IPS-20b (cell line): ENCODE results near the gene VPS8.
A peak's percentile ranks its signal among the peaks of the same experiment; 100 is the strongest.

ENCODE experiments used
- H3K27ac ChIP-seq: one replicate; pipeline ENCODE4 v1.5.1; 2013; ENCODE audit warnings: low read length
- H3K27me3 ChIP-seq: 2 replicates; pipeline ENCODE4 v1.6.1; 2013; ENCODE audit warnings: mild to moderate bottlenecking, low read length, inconsistent platforms; ENCODE audit not compliant: insufficient read depth
- H3K36me3 ChIP-seq: 2 replicates; pipeline ENCODE4 v1.6.1; 2013; ENCODE audit warnings: low read depth, mild to moderate bottlenecking, inconsistent platforms, low read length, moderate library complexity; ENCODE audit not compliant: insufficient read depth
- H3K4me1 ChIP-seq: 2 replicates; pipeline ENCODE4 v1.6.1; 2013; ENCODE audit warnings: mild to moderate bottlenecking, control low read depth, inconsistent platforms, low read length, moderate library complexity; ENCODE audit not compliant: insufficient read depth
- H3K4me3 ChIP-seq: 2 replicates; pipeline ENCODE4 v1.5.1; 2013; ENCODE audit warnings: mild to moderate bottlenecking, low read length, inconsistent platforms
- H3K9ac ChIP-seq: 2 replicates; pipeline ENCODE4 v1.6.1; 2013; ENCODE audit warnings: low read depth, mild to moderate bottlenecking, inconsistent platforms, low read length, moderate library complexity
- H3K9me3 ChIP-seq: 2 replicates; pipeline ENCODE4 v1.6.1; 2013; ENCODE audit warnings: mild to moderate bottlenecking, low read depth, low read length, inconsistent platforms; ENCODE audit not compliant: insufficient read depth

VPS8 gene

GRCh38 chr3:184805351-184806038 is 6.5 kb upstream of the VPS8 start:
- no peaks in the 10 kb centered on the region for H3K9me3 ChIP-seq
- 0 out of 2 replicates have a peak, but pooled peaks cover 8% of the 10 kb centered on the region for H3K27me3 ChIP-seq
- no peaks in the 10 kb centered on the region for H3K36me3 ChIP-seq
- H3K9ac ChIP-seq = no peak overlapping the region
- no peak overlapping the region for H3K27ac ChIP-seq
- no peaks in the 10 kb centered on the region for H3K4me1 ChIP-seq
- H3K4me3 ChIP-seq = no peak overlapping the region

DNA sequence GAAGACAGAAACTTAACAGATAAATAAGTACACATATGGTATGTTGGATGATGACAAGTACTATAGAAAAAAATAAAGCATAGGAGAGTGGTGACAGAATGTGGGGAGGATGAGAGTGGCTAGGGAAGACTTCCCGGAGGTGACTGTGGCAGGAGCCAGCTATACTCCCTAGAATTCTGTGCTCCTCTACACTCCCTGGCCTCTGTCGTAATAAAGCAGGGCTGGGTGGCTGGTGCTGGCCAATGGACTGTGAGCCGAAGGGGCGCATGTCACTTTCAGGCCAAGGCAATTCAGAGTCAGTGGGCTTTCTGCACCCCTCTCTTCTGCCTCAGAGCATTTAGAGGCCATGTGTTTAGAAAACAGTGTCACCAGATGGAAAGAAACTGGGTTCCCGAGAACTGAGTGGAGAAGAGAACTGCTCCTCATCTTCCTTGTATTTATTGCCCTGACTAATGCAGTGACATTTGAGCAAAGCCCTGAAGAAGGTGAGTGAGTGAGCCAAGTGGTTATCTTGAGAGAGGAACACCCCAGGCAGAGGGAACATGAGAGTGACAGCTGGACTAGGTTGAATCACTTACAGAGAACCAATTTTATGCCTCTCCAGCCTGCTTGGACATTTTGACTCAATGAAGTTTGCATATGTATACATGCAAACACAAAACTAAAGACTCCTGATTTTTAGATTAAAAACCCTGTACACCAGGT is 5.2 kb upstream of the VPS8 start:
- Histone ChIP-seq H3K4me1 (peaks cover 4% of the 10 kb centered on the region; the same call in 1 of the 2 replicates), H3K36me3 (no peaks in the 10 kb centered on the region), H3K9me3 (no peaks in the 10 kb centered on the region), H3K27ac (no peak overlapping the region), H3K4me3 (no peak overlapping the region), H3K9ac (no peak overlapping the region), H3K27me3 (0 out of 2 replicates have a peak, but pooled peaks cover 8% of the 10 kb centered on the region)

GRCh38 chr3:184807549-184807948 is 4.4 kb upstream of the VPS8 start:
- H3K4me1 ChIP-seq = peaks cover 4% of the 10 kb centered on the region; the same call in 1 of the 2 replicates
- H3K27ac ChIP-seq = no peak overlapping the region
- H3K36me3 ChIP-seq = no peaks in the 10 kb centered on the region
- H3K9ac ChIP-seq = no peak overlapping the region
- H3K9me3 ChIP-seq = no peaks in the 10 kb centered on the region
- H3K27me3 ChIP-seq = peaks cover 9% of the 10 kb centered on the region; the same call in 1 of the 2 replicates
- no peak overlapping the region for H3K4me3 ChIP-seq

DNA sequence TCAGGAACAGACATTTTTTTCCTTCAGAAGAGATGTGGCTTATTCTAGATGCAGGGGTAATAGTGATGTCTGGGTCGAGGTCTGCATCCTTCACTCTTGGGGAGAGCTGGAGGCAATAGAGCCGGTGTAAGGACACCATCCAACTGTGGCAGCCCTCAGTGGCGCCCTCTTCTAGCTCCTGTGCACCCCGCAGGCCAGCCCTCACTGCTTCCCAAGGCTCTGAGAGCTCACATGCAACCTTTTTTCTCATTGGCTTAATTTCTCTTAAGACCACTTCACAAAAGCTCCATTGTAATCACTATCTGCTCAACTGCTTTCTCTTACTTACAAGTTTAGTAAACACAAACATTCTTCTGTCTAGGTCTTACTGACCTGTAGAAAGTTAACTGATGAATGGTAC is 3.9 kb upstream of the VPS8 start:
- Histone ChIP-seq H3K9me3 (no peaks in the 10 kb centered on the region), H3K36me3 (no peaks in the 10 kb centered on the region), H3K4me3 (no peak overlapping the region), H3K27ac (no peak overlapping the region), H3K9ac (no peak overlapping the region), H3K27me3 (peaks cover 13% of the 10 kb centered on the region), H3K4me1 (peaks cover 4% of the 10 kb centered on the region; the same call in 1 of the 2 replicates)

DNA sequence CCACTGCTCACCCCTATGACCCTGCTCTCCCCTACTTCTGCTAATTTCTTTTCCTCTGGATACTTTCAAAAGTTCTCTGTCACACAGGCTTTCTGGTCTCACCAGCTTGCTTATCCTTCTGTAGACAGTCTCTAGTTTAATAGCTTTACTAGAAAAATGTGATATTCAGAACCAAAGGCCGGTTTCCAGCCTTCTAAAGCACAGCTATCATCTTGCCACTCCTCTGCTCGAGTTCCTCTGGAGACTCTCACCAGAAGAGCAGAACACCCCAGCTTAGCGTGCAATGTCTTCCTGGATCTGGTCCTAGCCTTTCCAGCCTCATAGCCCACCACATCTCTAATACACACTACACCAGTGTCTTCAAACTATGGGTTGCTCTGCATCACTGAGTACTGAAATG is 1.8 kb upstream of the VPS8 start:
- H3K36me3 ChIP-seq = no peaks in the 10 kb centered on the region
- no peak overlapping the region for H3K27ac ChIP-seq
- H3K27me3 ChIP-seq = peaks cover 16% of the 10 kb centered on the region
- no peak overlapping the region for H3K9ac ChIP-seq
- no peaks in the 10 kb centered on the region for H3K9me3 ChIP-seq
- H3K4me3 ChIP-seq = no peak overlapping the region
- peaks cover 4% of the 10 kb centered on the region; the same call in 1 of the 2 replicates for H3K4me1 ChIP-seq

GRCh38 chr3:184811034-184811433 is 932 bp upstream of the VPS8 start:
- H3K4me1 ChIP-seq = peaks cover 4% of the 10 kb centered on the region; the same call in 1 of the 2 replicates
- peaks cover 16% of the 10 kb centered on the region for H3K27me3 ChIP-seq
- no peak overlapping the region for H3K27ac ChIP-seq
- H3K36me3 ChIP-seq = no peaks in the 10 kb centered on the region
- no peak overlapping the region for H3K9ac ChIP-seq
- H3K4me3 ChIP-seq = no peak overlapping the region
- no peaks in the 10 kb centered on the region for H3K9me3 ChIP-seq

- H3K4me1 ChIP-seq = peaks cover 4% of the 10 kb centered on the region; the same call in 1 of the 2 replicates
- no peak overlapping the region for H3K27ac ChIP-seq
- no peaks in the 10 kb centered on the region for H3K9me3 ChIP-seq
- no peaks in the 10 kb centered on the region for H3K36me3 ChIP-seq
- H3K4me3 ChIP-seq = peak overlapping the region; percentile 83
- peaks cover 11% of the 10 kb centered on the region for H3K27me3 ChIP-seq
- no peak overlapping the region for H3K9ac ChIP-seq
Measured at GRCh38 chr3:184811663-184811998, 335 bp upstream of the VPS8 start.

DNA sequence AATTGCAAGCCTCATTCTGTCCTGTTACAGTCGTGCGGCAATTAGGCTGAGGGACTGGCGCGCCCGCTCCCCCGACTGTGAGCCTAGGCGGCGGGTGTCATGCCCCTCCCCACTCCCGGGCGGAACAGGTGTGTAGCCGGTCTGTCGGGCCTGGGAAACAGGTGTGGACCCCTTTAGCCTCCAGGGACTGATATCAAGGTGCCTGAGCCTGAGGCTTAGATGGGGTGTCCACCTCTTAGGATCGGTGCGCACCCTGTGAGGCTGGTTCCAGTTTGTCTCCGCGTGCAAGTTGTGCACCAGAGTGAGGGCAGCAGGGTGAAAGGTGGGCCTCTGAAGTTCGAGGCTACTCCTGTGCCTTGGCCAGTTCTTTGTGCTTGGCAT is 686 bp downstream of the VPS8 start:
- Histone ChIP-seq H3K4me1 (peaks cover 4% of the 10 kb centered on the region; the same call in 1 of the 2 replicates), H3K9me3 (no peaks in the 10 kb centered on the region), H3K4me3 (peak overlapping the region; percentile 83), H3K27ac (no peak overlapping the region), H3K27me3 (peaks cover 8% of the 10 kb centered on the region), H3K9ac (peak overlapping the region; percentile 75; the same call in 1 of the 2 replicates), H3K36me3 (no peaks in the 10 kb centered on the region)

DNA sequence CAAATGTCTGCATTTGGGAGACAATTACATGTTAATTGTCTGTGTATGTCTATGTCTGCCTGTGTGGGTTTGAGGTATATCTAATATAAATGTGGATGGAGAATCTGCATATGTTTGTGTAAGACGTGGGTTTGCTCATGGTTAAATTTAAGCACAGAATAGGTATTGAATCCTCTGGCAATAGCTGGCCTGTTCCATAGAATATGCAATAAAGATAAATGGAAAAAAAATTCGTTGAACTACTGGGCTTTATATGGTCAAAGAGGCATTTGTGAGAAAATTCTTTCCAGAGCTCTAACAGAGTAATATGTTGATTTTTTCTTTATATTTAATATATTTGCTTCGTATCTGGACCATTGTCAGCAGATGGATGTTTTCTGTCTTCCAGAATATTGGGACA is 1.4 kb downstream of the VPS8 start:
- H3K27me3 ChIP-seq = peaks cover 8% of the 10 kb centered on the region
- H3K9ac ChIP-seq = no peak overlapping the region
- no peaks in the 10 kb centered on the region for H3K9me3 ChIP-seq
- peaks cover 4% of the 10 kb centered on the region; the same call in 1 of the 2 replicates for H3K4me1 ChIP-seq
- no peaks in the 10 kb centered on the region for H3K36me3 ChIP-seq
- H3K4me3 ChIP-seq = peak overlapping the region; percentile 83; the same call in 1 of the 2 replicates
- H3K27ac ChIP-seq = no peak overlapping the region

GRCh38 chr3:184814214-184814613 is 2.2 kb downstream of the VPS8 start:
- Histone ChIP-seq H3K36me3 (no peaks in the 10 kb centered on the region), H3K9me3 (no peaks in the 10 kb centered on the region), H3K9ac (no peak overlapping the region), H3K4me1 (peaks cover 4% of the 10 kb centered on the region; the same call in 1 of the 2 replicates), H3K27ac (no peak overlapping the region), H3K27me3 (peaks cover 8% of the 10 kb centered on the region), H3K4me3 (no peak overlapping the region)

DNA sequence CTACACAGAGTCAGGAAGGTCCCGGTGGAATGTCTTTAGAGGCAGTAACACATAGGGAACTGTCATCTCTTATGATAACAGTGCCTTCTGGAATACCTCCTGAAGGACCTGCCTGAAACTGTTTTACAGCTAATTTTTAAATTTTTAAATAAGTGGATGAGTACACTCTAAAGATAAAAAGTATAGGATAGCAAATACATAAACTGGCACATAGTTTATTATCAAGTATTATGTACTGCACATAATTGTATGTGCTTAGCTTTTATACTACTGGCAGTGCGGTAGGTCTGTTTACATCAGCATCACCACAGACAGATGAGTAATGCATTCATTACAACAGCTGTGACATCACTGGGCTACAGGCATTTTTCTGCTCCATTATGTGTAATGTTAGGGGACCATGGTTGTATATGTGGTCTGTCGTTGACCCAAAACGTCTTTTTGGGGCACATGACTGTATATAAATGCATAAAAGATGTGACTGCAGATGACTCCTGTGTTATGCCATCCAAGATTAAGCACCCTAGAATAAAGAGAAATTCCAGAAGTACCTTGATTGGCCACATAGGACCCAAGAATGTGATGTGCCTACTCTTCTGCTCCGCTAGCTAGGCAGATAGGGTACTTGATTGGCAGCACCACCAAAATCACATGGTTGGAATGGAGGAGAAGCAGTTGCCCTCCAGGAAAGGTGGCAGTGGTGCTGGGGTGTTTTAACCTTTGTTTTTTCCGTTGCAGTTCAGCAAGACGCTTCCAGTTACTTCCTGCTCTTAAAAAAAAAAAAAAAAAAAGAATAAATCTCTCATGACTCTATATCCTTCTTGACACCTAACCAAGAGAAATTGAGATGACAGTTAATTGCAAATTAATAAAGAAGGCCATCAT is 3.3 kb downstream of the VPS8 start:
- H3K9ac ChIP-seq = no peak overlapping the region
- no peaks in the 10 kb centered on the region for H3K36me3 ChIP-seq
- H3K4me1 ChIP-seq = peaks cover 4% of the 10 kb centered on the region; the same call in 1 of the 2 replicates
- no peak overlapping the region for H3K4me3 ChIP-seq
- peaks cover 8% of the 10 kb centered on the region for H3K27me3 ChIP-seq
- no peak overlapping the region for H3K27ac ChIP-seq
- no peaks in the 10 kb centered on the region for H3K9me3 ChIP-seq
